ENCODE measurements around the gene CDH8.

GRCh38 chr16:61952841-61953240 is 83.4 kb downstream of the CDH8 start:
- TF ChIP-seq CTCF (conservative IDR thresholded peaks at IDR 0.05; ENCODE audit: low read depth, low read length) (no peak), SMC3 (IDR thresholded peaks at IDR 0.05; ENCODE audit: low read depth, low read length) (no peak), MXI1 (IDR thresholded peaks at IDR 0.05; ENCODE audit: borderline replicate concordance, low read depth, low read length) (no peak), ELK1 (IDR thresholded peaks at IDR 0.05; ENCODE audit: borderline replicate concordance, low read depth, low read length) (no peak), POLR2A (IDR thresholded peaks at IDR 0.05; ENCODE audit: low read depth, low read length) (no peak), MAZ (IDR thresholded peaks at IDR 0.05; ENCODE audit: borderline replicate concordance, low read depth, low read length) (no peak), MAFK (IDR thresholded peaks at IDR 0.05; ENCODE audit: low read depth, low read length) (no peak), FOS (IDR thresholded peaks at IDR 0.05; ENCODE audit: low read depth, low read length) (no peak), RCOR1 (IDR thresholded peaks at IDR 0.05; ENCODE audit: insufficient replicate concordance, low read length) (no peak), USF2 (IDR thresholded peaks at IDR 0.05; ENCODE audit: low read depth, low read length) (no peak)
